HEK293T (cell line): ENCODE measurements around the gene RAB11FIP4.

ENCODE experiments used
- CTCF ChIA-PET: fragments of 350-600 bp; formaldehyde crosslinking; extraction: SDS; loops from one replicate; lab custom pipeline; 2021; ENCODE audit warnings: antibody characterized with exemption, inconsistent platforms; lab: Yijun Ruan, JAX
- POLR2A ChIA-PET: fragments of 350-600 bp; formaldehyde crosslinking; extraction: SDS; loops from one replicate; lab custom pipeline; 2020; ENCODE audit warnings: antibody characterized with exemption, inconsistent platforms; lab: Yijun Ruan, JAX
- DNase-seq: peaks from one replicate; pipeline ENCODE4 v3.0.0; 2012; ENCODE audit warnings: mixed read lengths; ENCODE audit errors: extremely low spot score
- ARNT ChIP-seq: fragments of 450-650 bp; IDR thresholded peaks from 2 replicates; pipeline ENCODE4 v1.6.1; 2017; ENCODE audit warnings: mild to moderate bottlenecking
- BHLHE40 ChIP-seq: fragments of 450-650 bp; IDR thresholded peaks from 2 replicates; pipeline ENCODE4 v1.6.1; 2016; ENCODE audit warnings: mild to moderate bottlenecking, moderate library complexity, borderline replicate concordance
- CTBP1 ChIP-seq: fragments of 450-650 bp; IDR thresholded peaks from 2 replicates; pipeline ENCODE4 v1.6.1; 2016; ENCODE audit warnings: borderline replicate concordance
- ELF4 ChIP-seq: fragments of 450-650 bp; IDR thresholded peaks from 2 replicates; pipeline ENCODE4 v1.6.1; 2017; ENCODE audit warnings: antibody characterized with exemption
- FOXA1 ChIP-seq: fragments of 450-650 bp; IDR thresholded peaks from 2 replicates; pipeline ENCODE4 v1.6.1; 2016; ENCODE audit warnings: mild to moderate bottlenecking
- FOXK2 ChIP-seq: fragments of 450-650 bp; IDR thresholded peaks from 2 replicates; pipeline ENCODE4 v1.6.1; 2016; ENCODE audit warnings: mild to moderate bottlenecking
- FOXM1 ChIP-seq: fragments of 450-650 bp; IDR thresholded peaks from 2 replicates; pipeline ENCODE4 v1.6.1; 2017; ENCODE audit warnings: mild to moderate bottlenecking, borderline replicate concordance
- HDGF ChIP-seq: fragments of 450-650 bp; IDR thresholded peaks from 2 replicates; pipeline ENCODE4 v1.6.1; 2017; ENCODE audit warnings: antibody characterized with exemption, borderline replicate concordance
- L3MBTL2 ChIP-seq: fragments of 450-650 bp; conservative IDR thresholded peaks from 2 replicates; pipeline ENCODE4 v1.6.1; 2016; ENCODE audit warnings: mild to moderate bottlenecking
- LEF1 ChIP-seq: fragments of 450-650 bp; IDR thresholded peaks from 2 replicates; pipeline ENCODE4 v1.6.1; 2017; ENCODE audit warnings: mild to moderate bottlenecking, borderline replicate concordance
- NFRKB ChIP-seq: fragments of 450-650 bp; IDR thresholded peaks from 2 replicates; pipeline ENCODE4 v1.6.1; 2016; ENCODE audit warnings: mild to moderate bottlenecking, moderate library complexity
- PKNOX1 ChIP-seq: fragments of 450-650 bp; IDR thresholded peaks from 2 replicates; pipeline ENCODE4 v1.6.1; 2016
- SP1 ChIP-seq: fragments of 450-650 bp; IDR thresholded peaks from 2 replicates; pipeline ENCODE4 v1.6.1; 2017
- SUZ12 ChIP-seq: fragments of 450-650 bp; IDR thresholded peaks from 2 replicates; pipeline ENCODE4 v1.6.1; 2016; ENCODE audit warnings: mild to moderate bottlenecking
- TARDBP ChIP-seq: fragments of 450-650 bp; IDR thresholded peaks from 2 replicates; pipeline ENCODE4 v1.6.1; 2016
- ZNF384 ChIP-seq: fragments of 450-650 bp; IDR thresholded peaks from 2 replicates; pipeline ENCODE4 v1.6.1; 2016

RAB11FIP4 gene

GRCh38 chr17:31496097-31496496, 104.6 kb downstream of the RAB11FIP4 start:
- DNase-seq: no peak
- POLR2A ChIA-PET: no interaction called here
- CTCF ChIA-PET: no interaction called here
- no peak for TF ChIP-seq ARNT
- no peak for TF ChIP-seq TARDBP
- no peak for TF ChIP-seq HDGF
- TF ChIP-seq SUZ12: no peak
- no peak for TF ChIP-seq ZNF384
- TF ChIP-seq FOXA1: no peak

GRCh38 chr17:31496601-31497000, 105.1 kb downstream of the RAB11FIP4 start:
- POLR2A ChIA-PET: no interaction called here
- CTCF ChIA-PET: no interaction called here
- DNase-seq: no peak
- TF ChIP-seq NFRKB (no peak), BHLHE40 (no peak), TARDBP (no peak), FOXK2 (no peak), ARNT (no peak), SUZ12 (no peak), L3MBTL2 (no peak), CTBP1 (no peak)

GRCh38 chr17:31497431-31497830, 106.0 kb downstream of the RAB11FIP4 start:
- CTCF ChIA-PET: interaction anchor here (2.0 kb wide), 1 partner anchor 60 kb away, joined by 6 read pairs; no protein-coding TSS in a partner anchor
- DNase-seq: no peak
- POLR2A ChIA-PET: no interaction called here
- TF ChIP-seq TARDBP (no peak), L3MBTL2 (no peak), SP1 (no peak), BHLHE40 (no peak)

GRCh38 chr17:31497994-31498826, 106.7 kb downstream of the RAB11FIP4 start:
- ChIA-PET POLR2A (no interaction called here), CTCF (interaction anchor here (1.3 to 2.0 kb wide), 2 partner anchors 10 to 61 kb away, joined by 5 to 6 read pairs; no protein-coding TSS in a partner anchor)
- TF ChIP-seq CTBP1 (no peak), BHLHE40 (no peak), NFRKB (no peak), HDGF (no peak), FOXM1 (no peak), SP1 (no peak), ELF4 (no peak), PKNOX1 (no peak), L3MBTL2 (no peak), ZNF384 (no peak), FOXK2 (no peak), TARDBP (no peak), ARNT (no peak), LEF1 (no peak), SUZ12 (no peak)

GRCh38 chr17:31499771-31500554, 108.5 kb downstream of the RAB11FIP4 start:
- TF ChIP-seq ELF4: no peak
- no peak for TF ChIP-seq FOXA1
- TF ChIP-seq LEF1: no peak
- TF ChIP-seq SUZ12: no peak
- no peak for TF ChIP-seq PKNOX1
- no peak for TF ChIP-seq ARNT
- TF ChIP-seq BHLHE40: no peak
- TF ChIP-seq HDGF: no peak
- no peak for TF ChIP-seq FOXM1
- no peak for TF ChIP-seq L3MBTL2
- no peak for TF ChIP-seq FOXK2
- no peak for TF ChIP-seq NFRKB
- no peak for TF ChIP-seq TARDBP
- TF ChIP-seq CTBP1: no peak
- no peak for TF ChIP-seq SP1
- no peak for TF ChIP-seq ZNF384
- ChIA-PET CTCF (no interaction called here), POLR2A (no interaction called here)
- no peak for DNase-seq

More at GRCh38 chr17:31497994-31498826, 106.7 kb downstream of the RAB11FIP4 start:
- no peak for DNase-seq

GRCh38 chr17:31506517-31506916, 115.0 kb downstream of the RAB11FIP4 start:
- CTCF ChIA-PET: no interaction called here
- no peak for TF ChIP-seq LEF1
- TF ChIP-seq PKNOX1: no peak
- no peak for TF ChIP-seq TARDBP
- TF ChIP-seq BHLHE40: no peak
- TF ChIP-seq FOXA1: no peak
- TF ChIP-seq FOXK2: no peak
- TF ChIP-seq SP1: no peak
- no peak for TF ChIP-seq CTBP1
- no peak for TF ChIP-seq ZNF384
- no peak for TF ChIP-seq ARNT
- TF ChIP-seq ELF4: no peak
- no peak for TF ChIP-seq SUZ12
- POLR2A ChIA-PET: no interaction called here
- DNase-seq: no peak
